ENCODE measurements around the gene ZNF397. TPM values are rescaled to one million over a fixed set of nuclear protein-coding genes. Genes with fewer than 3 reads are reported as not detected.

ZNF397 gene
- total RNA-seq, 1 experiment from 2014 or later: 23.8 TPM

DNA sequence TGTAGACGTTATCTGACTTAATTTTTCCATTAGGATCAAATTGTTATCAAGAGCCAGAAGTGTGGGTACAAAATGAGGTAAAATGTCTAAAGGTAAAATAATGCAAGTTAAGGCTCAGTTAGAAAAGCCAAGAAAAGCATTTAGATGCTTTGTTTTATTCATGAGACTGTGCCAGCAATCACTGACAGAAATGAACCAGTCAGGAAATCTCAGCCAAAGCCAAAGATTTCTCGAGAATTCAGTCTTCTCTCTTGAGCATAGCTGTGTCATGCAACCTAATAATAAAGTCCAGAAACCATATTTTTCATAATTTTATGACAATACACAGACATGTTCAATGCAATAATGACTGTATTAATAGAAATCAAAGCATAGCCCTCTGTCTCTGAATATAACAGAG, 43.5 kb upstream of the ZNF397 start:
- no peaks in the 10 kb centered on the region for H3K27me3 ChIP-seq (ENCODE audit: insufficient read depth, low read length)
- no peak for ATAC-seq
- no peaks in the 10 kb centered on the region for H3K9me2 ChIP-seq (ENCODE audit: insufficient read depth)
- POLR2A ChIA-PET: no interaction called here
- CTCF ChIA-PET: no interaction called here
- no peak overlapping the region for H3K4me3 ChIP-seq (replicated peaks in 1 of 2; ENCODE audit: low read depth in 1 of 2, low read length in 2 of 2)
- no peak overlapping the region for H3K9ac ChIP-seq (ENCODE audit: low read length)
- H3K4me1 ChIP-seq (ENCODE audit: control insufficient read depth in 1 of 2, insufficient read depth in 2 of 2, low read length in 2 of 2): no peaks in the 10 kb centered on the region
- no peaks in the 10 kb centered on the region for H3K9me3 ChIP-seq (ENCODE audit: control insufficient read depth in 1 of 2, insufficient read depth in 1 of 2, low read depth in 1 of 2, low read length in 2 of 2)
- H3K27ac ChIP-seq (ENCODE audit: low read depth, low read length): no peak overlapping the region
- no peak for TF ChIP-seq POLR2A (IDR thresholded peaks at IDR 0.05; ENCODE audit: borderline replicate concordance, extremely low read depth, insufficient read depth, insufficient read length)
- TF ChIP-seq ZNF274 (IDR thresholded peaks at IDR 0.05; ENCODE audit: low read depth, low read length): no peak
- TF ChIP-seq POLR2AphosphoS5 (IDR thresholded peaks at IDR 0.05; ENCODE audit: low read depth, low read length): no peak
- no peak for TF ChIP-seq SIN3A (IDR thresholded peaks at IDR 0.05; ENCODE audit: low read depth)
- no peak for TF ChIP-seq FOSL1 (IDR thresholded peaks at IDR 0.05; ENCODE audit: low read depth)
- no peak for TF ChIP-seq ELF1 (IDR thresholded peaks at IDR 0.05; ENCODE audit: borderline replicate concordance, low read depth)
- TF ChIP-seq, protein P1, sequence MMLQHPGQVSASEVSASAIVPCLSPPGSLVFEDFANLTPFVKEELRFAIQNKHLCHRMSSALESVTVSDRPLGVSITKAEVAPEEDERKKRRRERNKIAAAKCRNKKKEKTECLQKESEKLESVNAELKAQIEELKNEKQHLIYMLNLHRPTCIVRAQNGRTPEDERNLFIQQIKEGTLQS (IDR thresholded peaks at IDR 0.05): no peak
- TF ChIP-seq EZH2 (IDR thresholded peaks at IDR 0.05): no peak
- no peak for TF ChIP-seq MAX (IDR thresholded peaks at IDR 0.05)
- no peak for TF ChIP-seq CTCF (IDR thresholded peaks at IDR 0.05 in 2 of 3, conservative IDR thresholded peaks at IDR 0.05 in 1 of 3; ENCODE audit: borderline replicate concordance in 1 of 3, insufficient read depth in 1 of 3, low read depth in 2 of 3, low read length in 2 of 3)
- TF ChIP-seq, protein P2, sequence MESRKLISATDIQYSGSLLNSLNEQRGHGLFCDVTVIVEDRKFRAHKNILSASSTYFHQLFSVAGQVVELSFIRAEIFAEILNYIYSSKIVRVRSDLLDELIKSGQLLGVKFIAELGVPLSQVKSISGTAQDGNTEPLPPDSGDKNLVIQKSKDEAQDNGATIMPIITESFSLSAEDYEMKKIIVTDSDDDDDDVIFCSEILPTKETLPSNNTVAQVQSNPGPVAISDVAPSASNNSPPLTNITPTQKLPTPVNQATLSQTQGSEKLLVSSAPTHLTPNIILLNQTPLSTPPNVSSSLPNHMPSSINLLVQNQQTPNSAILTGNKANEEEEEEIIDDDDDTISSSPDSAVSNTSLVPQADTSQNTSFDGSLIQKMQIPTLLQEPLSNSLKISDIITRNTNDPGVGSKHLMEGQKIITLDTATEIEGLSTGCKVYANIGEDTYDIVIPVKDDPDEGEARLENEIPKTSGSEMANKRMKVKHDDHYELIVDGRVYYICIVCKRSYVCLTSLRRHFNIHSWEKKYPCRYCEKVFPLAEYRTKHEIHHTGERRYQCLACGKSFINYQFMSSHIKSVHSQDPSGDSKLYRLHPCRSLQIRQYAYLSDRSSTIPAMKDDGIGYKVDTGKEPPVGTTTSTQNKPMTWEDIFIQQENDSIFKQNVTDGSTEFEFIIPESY (IDR thresholded peaks at IDR 0.05; ENCODE audit: extremely low read depth, insufficient replicate concordance, low read length): no peak
- no peak for TF ChIP-seq REST (IDR thresholded peaks at IDR 0.05; ENCODE audit: low read depth)
- no peak for TF ChIP-seq RAD21 (IDR thresholded peaks at IDR 0.05; ENCODE audit: low read depth)
- TF ChIP-seq SP1 (IDR thresholded peaks at IDR 0.05; ENCODE audit: low read depth): no peak
- no peak for TF ChIP-seq ZFX (IDR thresholded peaks at IDR 0.05)
- H3K4me2 ChIP-seq (ENCODE audit: low read length): no peak overlapping the region
- no peaks in the 10 kb centered on the region for H4K20me1 ChIP-seq (ENCODE audit: insufficient read depth)
- no peak overlapping the region for H2AFZ ChIP-seq (ENCODE audit: low read depth, low read length, poor library complexity, severe bottlenecking)
- H3K36me3 ChIP-seq (ENCODE audit: control insufficient read depth in 1 of 2, insufficient read depth in 2 of 2, low read length in 2 of 2): no peaks in the 10 kb centered on the region
- no peak for DNase-seq (ENCODE audit: low read depth, low spot score)
- intact Hi-C loops (cut with micrococcal nuclease): no loop called here
- RAD21 ChIA-PET (ENCODE audit: low non-redundant PET in 1 of 2, low total read pairs in 2 of 2, uncharacterized antibody in 2 of 2, unreplicated experiment in 2 of 2): no interaction called here
- no peaks in the 10 kb centered on the region for H3K79me2 ChIP-seq (ENCODE audit: insufficient read depth, low read length)
- no TSS peak for BruUV-seq (replicated peaks)
